ENCODE data around the gene BSG.

- TF ChIP-seq CTCF (IDR thresholded peaks at IDR 0.05) (no peak), POLR2A (IDR thresholded peaks at IDR 0.05) (no peak)
Observed at GRCh38 chr19:573519-573825, 1.1 kb downstream of the BSG start.

Data from breast epithelium (tissue), 3 donors.